H1 (cell line): Measurements from ENCODE around the gene POU2F2. TPM values are rescaled to one million over a fixed set of nuclear protein-coding genes. Genes with fewer than 3 reads are reported as not detected.

ENCODE experiments used
- CTCF ChIA-PET: fragments of 300-600 bp; sonication (Branson Sonifier 250); formaldehyde crosslinking; loops from one replicate; lab custom pipeline; 2021; ENCODE audit not compliant: partially characterized antibody; lab: Charles Lee
- POLR2A ChIA-PET: fragments of 300-600 bp; sonication (Branson Sonifier 250); formaldehyde crosslinking; loops from one replicate; lab custom pipeline; 2021; ENCODE audit warnings: inconsistent platforms; ENCODE audit not compliant: partially characterized antibody; lab: Charles Lee
- DNase-seq, 2 experiments: peaks; one replicate each; pipeline versions ENCODE4 v3.0.0 to v3.0.0-alpha.2; 2010 to 2022; ENCODE audit warnings: low spot score in 2 of 2, low read depth in 1 of 2, mixed read lengths in 1 of 2
- FAIRE-seq: peaks from 2 replicates; lab custom pipeline; 2011; peaks lifted over from hg19 to GRCh38; lab: Jason Lieb, UNC
- H2AFZ ChIP-seq: 2 replicates; pipeline ENCODE4 v1.8.1; 2012; ENCODE audit warnings: low read length, inconsistent platforms
- H2AK5ac ChIP-seq: 2 replicates; pipeline ENCODE4 v1.6.1; 2013; ENCODE audit warnings: low read depth, low read length
- H2BK120ac ChIP-seq: replicated peaks from 2 replicates; pipeline ENCODE3; 2013; ENCODE audit warnings: low read depth, low read length, inconsistent platforms
- H2BK12ac ChIP-seq: 2 replicates; pipeline ENCODE4 v1.6.1; 2013; ENCODE audit warnings: low read depth, low read length
- H2BK15ac ChIP-seq: 2 replicates; pipeline ENCODE4 v1.6.1; 2013; ENCODE audit warnings: low read length
- H2BK20ac ChIP-seq: 2 replicates; pipeline ENCODE4 v1.6.1; 2013; ENCODE audit warnings: low read length
- H2BK5ac ChIP-seq: 2 replicates; pipeline ENCODE4 v1.6.1; 2013; ENCODE audit warnings: low read depth, low read length
- H3K14ac ChIP-seq: 2 replicates; pipeline ENCODE4 v1.6.1; 2013; ENCODE audit warnings: inconsistent platforms; ENCODE audit not compliant: insufficient read length
- H3K18ac ChIP-seq: 2 replicates; pipeline ENCODE4 v1.6.1; 2013; ENCODE audit warnings: low read length; ENCODE audit errors: extremely low read depth
- H3K23ac ChIP-seq: 2 replicates; pipeline ENCODE4 v1.6.1; 2013; ENCODE audit warnings: inconsistent platforms; ENCODE audit not compliant: insufficient read length
- H3K23me2 ChIP-seq: 2 replicates; pipeline ENCODE4 v1.6.1; 2013; ENCODE audit warnings: low read depth, low read length
- H3K27ac ChIP-seq: 2 replicates; pipeline ENCODE4 v1.6.1; 2011; ENCODE audit warnings: low read depth, low read length, inconsistent platforms
- H3K27me3 ChIP-seq, 4 experiments: replicated peaks in 1 of 4; 1 replicate in 1 of 4; 2 replicates in 3 of 4; pipeline versions ENCODE4 v1.6.1 to v1.8.1; 2011 to 2013; ENCODE audit warnings: low read length in 3 of 4, mild to moderate bottlenecking in 3 of 4, inconsistent platforms in 2 of 4, mixed read lengths in 2 of 4, moderate library complexity in 1 of 4; ENCODE audit not compliant: control insufficient read depth in 3 of 4, insufficient read depth in 3 of 4; ENCODE audit errors: extremely low read depth in 1 of 4
- H3K36me3 ChIP-seq, 4 experiments: 2 replicates each; pipeline versions ENCODE4 v1.6.1 to v1.8.1; 2011 to 2013; ENCODE audit warnings: mild to moderate bottlenecking in 4 of 4, low read length in 3 of 4, moderate library complexity in 2 of 4, control low read depth in 1 of 4, inconsistent platforms in 1 of 4; ENCODE audit not compliant: insufficient read depth in 4 of 4, control insufficient read depth in 2 of 4
- H3K4ac ChIP-seq: replicated peaks from 2 replicates; pipeline ENCODE3; 2013; ENCODE audit warnings: low read length, low read depth, mixed read lengths, inconsistent platforms; ENCODE audit not compliant: insufficient read length
- H3K4me1 ChIP-seq, 4 experiments: replicated peaks in 1 of 4; 1 replicate in 1 of 4; 2 replicates in 3 of 4; pipeline versions ENCODE4 v1.6.1 to v1.8.1; 2011 to 2013; ENCODE audit warnings: low read length in 3 of 4, inconsistent platforms in 2 of 4, mixed read lengths in 1 of 4; ENCODE audit not compliant: insufficient read depth in 4 of 4, control insufficient read depth in 3 of 4
- H3K4me2 ChIP-seq, 2 experiments: 2 replicates each; pipeline versions ENCODE4 v1.6.1 to v1.8.1; 2011 to 2013; ENCODE audit warnings: low read depth in 2 of 2, low read length in 2 of 2, control low read depth in 1 of 2, inconsistent platforms in 1 of 2, mild to moderate bottlenecking in 1 of 2; ENCODE audit not compliant: insufficient read depth in 1 of 2
- H3K4me3 ChIP-seq, 4 experiments: fragments of 200-600, 300-600 bp in 1 of 4; sonication (generic), shearing (Covaris generic), sonication (Bioruptor Twin) in 1 of 4; 2 replicates each; pipeline versions ENCODE4 v1.5.1 to v1.8.1; 2011 to 2016; ENCODE audit warnings: low read length in 4 of 4, low read depth in 3 of 4, control low read depth in 2 of 4, inconsistent platforms in 2 of 4, mild to moderate bottlenecking in 2 of 4, mixed read lengths in 1 of 4, moderate library complexity in 1 of 4; ENCODE audit not compliant: insufficient read depth in 2 of 4; ENCODE audit errors: extremely low read depth in 1 of 4
- H3K56ac ChIP-seq: replicated peaks from 2 replicates; pipeline ENCODE3; 2013; ENCODE audit warnings: low read depth, mild to moderate bottlenecking, mixed read lengths, low read length, inconsistent platforms; ENCODE audit not compliant: insufficient read length
- H3K79me1 ChIP-seq: 2 replicates; pipeline ENCODE4 v1.6.1; 2013; ENCODE audit warnings: low read depth, low read length, control low read depth
- H3K79me2 ChIP-seq, 2 experiments: 2 replicates each; pipeline versions ENCODE4 v1.6.1 to v1.8.1; 2012 to 2013; ENCODE audit warnings: low read length in 2 of 2, mild to moderate bottlenecking in 2 of 2, inconsistent platforms in 1 of 2; ENCODE audit not compliant: insufficient read depth in 2 of 2, control insufficient read depth in 1 of 2
- H3K9ac ChIP-seq, 4 experiments: replicated peaks in 1 of 4; 1 replicate in 1 of 4; 2 replicates in 3 of 4; pipeline versions ENCODE4 v1.6.1 to v1.8.1; 2011 to 2013; ENCODE audit warnings: low read depth in 3 of 4, low read length in 3 of 4, control low read depth in 2 of 4, mild to moderate bottlenecking in 2 of 4, moderate library complexity in 2 of 4, inconsistent platforms in 1 of 4; ENCODE audit errors: extremely low read depth in 1 of 4
- H3K9me3 ChIP-seq, 2 experiments: 2 replicates each; pipeline versions ENCODE4 v1.6.1 to v1.8.1; 2012 to 2013; ENCODE audit warnings: mild to moderate bottlenecking in 2 of 2, moderate library complexity in 2 of 2, control low read depth in 1 of 2, inconsistent platforms in 1 of 2, low read depth in 1 of 2, low read length in 1 of 2, mixed read lengths in 1 of 2; ENCODE audit not compliant: insufficient read depth in 2 of 2
- H4K20me1 ChIP-seq, 2 experiments: replicated peaks in 1 of 2; 2 replicates each; pipeline versions ENCODE3 to v1.8.1; 2011 to 2013; ENCODE audit warnings: inconsistent platforms in 2 of 2, low read length in 2 of 2, mild to moderate bottlenecking in 1 of 2; ENCODE audit not compliant: insufficient read depth in 2 of 2, control insufficient read depth in 1 of 2
- H4K5ac ChIP-seq: 2 replicates; pipeline ENCODE4 v1.6.1; 2013; ENCODE audit warnings: low read length, low read depth, mixed read lengths, inconsistent platforms; ENCODE audit not compliant: insufficient read length
- H4K8ac ChIP-seq: 2 replicates; pipeline ENCODE4 v1.8.0; 2013; ENCODE audit warnings: mild to moderate bottlenecking, moderate library complexity, low read length, inconsistent platforms; ENCODE audit not compliant: insufficient read depth; ENCODE audit errors: extremely low read depth
- H4K91ac ChIP-seq: replicated peaks from 2 replicates; pipeline ENCODE3; 2013; ENCODE audit warnings: low read length, mixed read lengths, inconsistent platforms; ENCODE audit not compliant: insufficient read length
- BRCA1 ChIP-seq: IDR thresholded peaks from 2 replicates; pipeline ENCODE4 v1.6.1; 2012; ENCODE audit warnings: low read depth, low read length, improper control_type of control experiment
- CBX5 ChIP-seq: fragments of 300-800, 300-1000 bp; sonication (generic); IDR thresholded peaks from 2 replicates; pipeline ENCODE4 v1.7.1; 2016; ENCODE audit warnings: antibody characterized with exemption, low read length, low read depth
- CREB1 ChIP-seq: IDR thresholded peaks from 2 replicates; pipeline ENCODE4 v1.6.1; 2012; ENCODE audit warnings: inconsistent platforms
- EP300 ChIP-seq, 2 experiments: IDR thresholded peaks; 1 replicate in 1 of 2; 2 replicates in 1 of 2; pipeline ENCODE4 v1.6.1; 2011 to 2012; ENCODE audit warnings: low read depth in 2 of 2, low read length in 2 of 2, mild to moderate bottlenecking in 2 of 2, borderline replicate concordance in 1 of 2, inconsistent platforms in 1 of 2, moderate library complexity in 1 of 2
- EZH2 ChIP-seq: fragments of 200-600 bp; sonication (generic); IDR thresholded peaks from 2 replicates; pipeline ENCODE4 v1.7.1; 2012; ENCODE audit warnings: low read depth, mild to moderate bottlenecking, moderate library complexity, low read length, inconsistent platforms; ENCODE audit not compliant: severe bottlenecking
- HDAC2 ChIP-seq, 2 experiments: fragments of 300-600 bp in 1 of 2; sonication (generic) in 1 of 2; IDR thresholded peaks; 2 replicates each; pipeline ENCODE4 v1.6.1; 2011 to 2012; ENCODE audit warnings: low read depth in 2 of 2, low read length in 2 of 2, mild to moderate bottlenecking in 2 of 2, moderate library complexity in 2 of 2, borderline replicate concordance in 1 of 2, inconsistent platforms in 1 of 2
- JUND ChIP-seq: IDR thresholded peaks from 2 replicates; pipeline ENCODE4 v1.6.1; 2011; ENCODE audit warnings: mild to moderate bottlenecking, improper control_type of control experiment, low read length
- RNF2 ChIP-seq: fragments of 200-900, 300-1000 bp; sonication (generic); IDR thresholded peaks from 2 replicates; pipeline ENCODE4 v1.7.1; 2016; ENCODE audit warnings: borderline replicate concordance, low read depth, mild to moderate bottlenecking, antibody characterized with exemption, low read length; ENCODE audit not compliant: poor library complexity, severe bottlenecking; ENCODE audit errors: missing control alignments
- SP4 ChIP-seq: IDR thresholded peaks from 2 replicates; pipeline ENCODE4 v1.6.1; 2012; ENCODE audit warnings: low read length, inconsistent platforms
- SRF ChIP-seq: IDR thresholded peaks from 2 replicates; pipeline ENCODE4 v1.6.1; 2011; ENCODE audit warnings: mild to moderate bottlenecking, low read depth, low read length, moderate library complexity
- TBP ChIP-seq: IDR thresholded peaks from 2 replicates; pipeline ENCODE4 v1.6.1; 2011; ENCODE audit warnings: low read depth, low read length, improper control_type of control experiment
- WGBS, 2 experiments: shearing (Covaris generic) in 1 of 2; methylation state at CpG; one replicate each; pipeline versions ENCODE4 v1.1.6 to v1.1.7; 2013 to 2015; ENCODE audit warnings: low lambda C conversion rate in 2 of 2, mixed read lengths in 2 of 2, inconsistent platforms in 1 of 2, low coverage in 1 of 2, missing lambda C conversion rate in 1 of 2; ENCODE audit not compliant: insufficient replicate concordance in 2 of 2, insufficient coverage in 1 of 2, insufficient read length in 1 of 2; ENCODE audit errors: extremely low coverage in 1 of 2, missing lambda C conversion rate in 1 of 2; 5-methylcytosine and 5-hydroxymethylcytosine counted together
- polyA plus RNA-seq, 7 experiments: library from polyadenylated mRNA; depleted of rRNA in 3 of 7; stranded (reverse) in 5 of 7; unstranded in 2 of 7; fragments of >200 nt in 5 of 7; fragments of 200-250 nt in 2 of 7; gene quantifications; 1 replicate in 5 of 7; 2 replicates in 1 of 7; 4 replicates in 1 of 7; pipeline versions ENCODE4 v1.2.1 to v1.2.3, GENCODE V29; 2011 to 2013; ENCODE audit warnings: missing spikeins in 2 of 7, mixed read lengths in 2 of 7
- total RNA-seq: library from RNA; stranded (reverse); fragmentation: NEBNext Ultra II Directional; extraction: Animal tissue kit (Norgen Biotek cat#: 25700); gene quantifications from 2 replicates; pipeline ENCODE4 v1.2.1, GENCODE V29; 2021
- TF ChIP-seq, protein P1 (sequence below): IDR thresholded peaks from 2 replicates; pipeline ENCODE4 v1.6.1; 2012; ENCODE audit warnings: inconsistent platforms

POU2F2 gene
- total and polyA plus RNA-seq, 2 of the 8 experiments (the other 6 are each of a cell fraction or from before 2014, with no cell fraction given) = 5.0 to 6.1 TPM

DNA sequence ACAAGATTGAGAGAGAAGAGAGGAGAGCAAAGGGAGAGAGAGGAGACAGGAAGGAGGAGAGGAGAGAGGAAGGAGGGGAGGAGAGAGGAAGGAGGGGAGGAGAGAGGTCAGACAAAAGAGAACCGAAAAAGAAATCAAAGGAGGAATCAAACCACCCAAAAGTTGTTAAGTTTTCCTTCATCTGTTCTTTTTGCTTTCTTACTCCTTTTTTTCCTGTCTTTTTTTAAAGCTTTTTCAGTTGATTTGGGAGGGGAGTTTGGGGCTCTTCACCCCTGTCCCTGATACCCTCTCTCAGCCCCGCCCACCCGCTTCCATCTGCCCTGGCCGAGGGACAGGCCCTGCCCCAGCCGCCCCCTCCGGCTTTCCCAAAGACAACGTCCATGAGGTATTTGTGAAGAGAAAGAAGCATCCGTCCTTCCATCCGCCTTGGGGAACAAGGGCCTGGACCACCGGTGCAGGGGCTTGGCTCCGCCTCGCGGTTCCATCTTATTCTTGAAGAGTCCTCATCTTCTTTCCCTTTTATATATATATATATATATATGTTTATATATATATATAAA, 43.0 kb downstream of the POU2F2 start:
- DNase-seq = no peak
- H3K27me3 ChIP-seq = no peaks in the 10 kb centered on the region; a peak in 1 of 7 replicates
- CTCF ChIA-PET = interaction anchor here (1.4 kb wide), 1 partner anchor 19 kb away, joined by 4 read pairs; no protein-coding TSS in a partner anchor

More for the DNA sequence above, 43.0 kb downstream of the POU2F2 start:
- Histone ChIP-seq H4K5ac (no peak overlapping the region), H3K4me3 (no peak overlapping the region), H2BK120ac (no peak overlapping the region), H4K91ac (no peak overlapping the region), H3K9me3 (no peaks in the 10 kb centered on the region), H3K4ac (no peak overlapping the region), H2BK5ac (peak overlapping the region; percentile 32; the same call in 1 of the 2 replicates), H3K36me3 (no peaks in the 10 kb centered on the region), H3K27ac (no peak overlapping the region), H3K14ac (no peak overlapping the region), H3K79me2 (no peaks in the 10 kb centered on the region), H3K56ac (no peak overlapping the region), H3K18ac (peak overlapping the region; percentile 60; the same call in 1 of the 2 replicates), H3K23ac (no peak overlapping the region), H2BK12ac (peak overlapping the region; percentile 75; the same call in 1 of the 2 replicates), H4K20me1 (no peaks in the 10 kb centered on the region), H2AFZ (no peak overlapping the region), H4K8ac (no peak overlapping the region), H2BK20ac (no peak overlapping the region), H2AK5ac (no peak overlapping the region), H2BK15ac (no peak overlapping the region), H3K4me1 (peaks cover 0 to 9% (median 2%) of the 10 kb centered on the region in 4 experiments; a peak in 3 of 7 replicates), H3K23me2 (no peaks in the 10 kb centered on the region), H3K79me1 (no peaks in the 10 kb centered on the region), H3K4me2 (no peak overlapping the region), H3K9ac (no peak overlapping the region)
- TF ChIP-seq TBP (no peak), HDAC2 (IDR thresholded peaks at IDR 0.05; ENCODE audit: borderline replicate concordance in 1 of 2, low read depth in 2 of 2, low read length in 2 of 2) (no peak), SP4 (no peak), JUND (no peak), RNF2 (no peak), CBX5 (no peak), EZH2 (no peak), SRF (no peak), CREB1 (no peak), EP300 (IDR thresholded peaks at IDR 0.05; ENCODE audit: borderline replicate concordance in 1 of 2, low read depth in 2 of 2, low read length in 2 of 2) (no peak), BRCA1 (no peak)
- TF ChIP-seq, protein P1, sequence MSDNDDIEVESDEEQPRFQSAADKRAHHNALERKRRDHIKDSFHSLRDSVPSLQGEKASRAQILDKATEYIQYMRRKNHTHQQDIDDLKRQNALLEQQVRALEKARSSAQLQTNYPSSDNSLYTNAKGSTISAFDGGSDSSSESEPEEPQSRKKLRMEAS = no peak
- POLR2A ChIA-PET = no interaction called here
- WGBS, 2 experiments = 74% methylated on average over 8 of the region's 13 CpGs; no CpG with 5 or more reads in 1 of the 2 experiments
- no peak for FAIRE-seq
